Left ventricle myocardium inferior (tissue), 1 donor: ENCODE results near the gene C16orf54. TPM values are rescaled to one million over a fixed set of nuclear protein-coding genes. Genes with fewer than 3 reads are reported as not detected.
"Not testable (repeated sequence)": the region's sequence is repeated elsewhere in the genome, so short reads cannot be mapped to it uniquely, and the experiment has no call there.

ENCODE experiments used
- DNase-seq: peaks from one replicate; pipeline ENCODE4 v3.0.0-alpha.2; 2020
- H3K27ac ChIP-seq: fragments of 200-600 bp; replicated peaks from 2 replicates; pipeline ENCODE4 v1.8.0; 2021
- H3K27me3 ChIP-seq: fragments of 200-600 bp; 2 replicates; pipeline ENCODE4 v1.8.0; 2021; ENCODE audit warnings: low read depth
- H3K36me3 ChIP-seq: fragments of 200-600 bp; 2 replicates; pipeline ENCODE4 v1.8.0; 2021
- H3K4me1 ChIP-seq: fragments of 200-600 bp; 2 replicates; pipeline ENCODE4 v1.8.0; 2021
- H3K4me3 ChIP-seq: fragments of 200-600 bp; 2 replicates; pipeline ENCODE4 v1.8.0; 2021; ENCODE audit warnings: mild to moderate bottlenecking, moderate library complexity
- H3K9me3 ChIP-seq: fragments of 200-600 bp; replicated peaks from 2 replicates; pipeline ENCODE4 v1.8.0; 2021
- CTCF ChIP-seq: fragments of 200-600 bp; IDR thresholded peaks from 2 replicates; pipeline ENCODE4 v1.8.0; 2021; ENCODE audit warnings: antibody characterized with exemption, mild to moderate bottlenecking, borderline replicate concordance
- intact Hi-C: fragments of 100-400 bp; cut with micrococcal nuclease; formaldehyde crosslinking; loops from one replicate; pipeline ENCODE4 v1.11.0; 2022
- total RNA-seq: library from RNA; stranded (reverse); fragmentation: NEBNext Ultra II Directional; extraction: Animal tissue kit (Norgen Biotek cat#: 25700); gene quantifications from one replicate; pipeline ENCODE4 v1.2.1, GENCODE V29; 2021
- donor health status: DM: no; HTN: yes; CAD: no; lungs with severe emphysema.

Gene C16orf54
- total RNA-seq, 1 donor from 2014 or later: 0.63 TPM

- H3K4me3 ChIP-seq: peak overlapping the region; percentile 48
- H3K4me1 ChIP-seq: no peaks in the 10 kb centered on the region
- H3K36me3 ChIP-seq: no peaks in the 10 kb centered on the region
- H3K9me3 ChIP-seq: peaks cover 3% of the 10 kb centered on the region
- no peak for DNase-seq
- peaks cover 31% of the 10 kb centered on the region for H3K27me3 ChIP-seq
- no peak for TF ChIP-seq CTCF
- H3K27ac ChIP-seq: no peak overlapping the region
- intact Hi-C loops: no loop called here
Measured at GRCh38 chr16:29744541-29745101, 1.2 kb downstream of the C16orf54 start.

- DNase-seq: no peak
- peaks cover 4% of the 10 kb centered on the region for H3K9me3 ChIP-seq
- no peaks in the 10 kb centered on the region for H3K4me1 ChIP-seq
- no peak overlapping the region for H3K27ac ChIP-seq
- no peak overlapping the region for H3K4me3 ChIP-seq
- intact Hi-C loops: no loop called here
- TF ChIP-seq CTCF: no peak
- H3K36me3 ChIP-seq: no peaks in the 10 kb centered on the region
- H3K27me3 ChIP-seq: peaks cover 31% of the 10 kb centered on the region
Measured at GRCh38 chr16:29743827-29744531, 1.8 kb downstream of the C16orf54 start.

GRCh38 chr16:29743475-29743826 is 2.3 kb downstream of the C16orf54 start:
- peaks cover 31% of the 10 kb centered on the region for H3K27me3 ChIP-seq
- no peak for DNase-seq
- no peak overlapping the region for H3K4me3 ChIP-seq
- no peak for TF ChIP-seq CTCF
- H3K9me3 ChIP-seq: peaks cover 9% of the 10 kb centered on the region
- H3K36me3 ChIP-seq: no peaks in the 10 kb centered on the region
- intact Hi-C loops: no loop called here
- no peak overlapping the region for H3K27ac ChIP-seq
- H3K4me1 ChIP-seq: no peaks in the 10 kb centered on the region

- Histone ChIP-seq H3K27ac (no peak overlapping the region), H3K4me1 (no peaks in the 10 kb centered on the region), H3K36me3 (no peaks in the 10 kb centered on the region), H3K27me3 (peaks cover 31% of the 10 kb centered on the region), H3K4me3 (no peak overlapping the region), H3K9me3 (peaks cover 7% of the 10 kb centered on the region)
- intact Hi-C loops: no loop called here
- TF ChIP-seq CTCF: no peak
- DNase-seq: no peak
Measured at GRCh38 chr16:29742683-29743275, 3.0 kb downstream of the C16orf54 start.

DNA sequence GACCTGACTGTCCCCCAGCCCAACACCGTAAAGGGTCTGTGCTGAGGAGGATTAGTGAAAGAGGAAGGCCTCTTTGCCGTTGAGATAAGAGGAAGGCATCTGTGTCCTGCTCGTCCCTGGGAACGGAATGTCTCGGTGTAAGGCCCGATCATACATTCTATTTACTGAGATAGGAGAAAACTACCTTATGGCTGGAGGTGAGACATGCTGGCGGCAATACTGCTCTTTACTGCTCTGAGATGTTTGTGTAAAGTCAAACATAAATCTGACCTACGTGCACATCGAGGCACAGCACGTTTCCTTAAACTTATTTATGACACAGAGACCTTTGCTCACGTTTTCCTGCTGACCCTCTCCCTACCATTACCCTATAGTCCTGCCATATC is 5.2 kb downstream of the C16orf54 start:
- H3K4me1 ChIP-seq, DNase-seq, H3K27ac ChIP-seq: not testable (repeated sequence)

GRCh38 chr16:29739927-29740629 is 5.7 kb downstream of the C16orf54 start:
- H3K4me3 ChIP-seq, H3K4me1 ChIP-seq, H3K9me3 ChIP-seq, H3K27ac ChIP-seq, DNase-seq, H3K36me3 ChIP-seq, intact Hi-C loops: not testable (repeated sequence)
- peaks cover 49% of the 10 kb centered on the region for H3K27me3 ChIP-seq

More for the DNA sequence above, 5.2 kb downstream of the C16orf54 start:
- intact Hi-C loops, H3K9me3 ChIP-seq, H3K36me3 ChIP-seq, H3K4me3 ChIP-seq: not testable (repeated sequence)
- peaks cover 49% of the 10 kb centered on the region for H3K27me3 ChIP-seq
